ENCODE results near the gene CACNA1F. TPM values are rescaled to one million over a fixed set of nuclear protein-coding genes. Genes with fewer than 3 reads are reported as not detected.

CACNA1F gene
- total and polyA plus RNA-seq, 9 of the 15 experiments (the other 6 are each of a cell fraction or from before 2014, with no cell fraction given), result under 0.01 to 0.41 (median 0.03) TPM; not detected in 3

DNA sequence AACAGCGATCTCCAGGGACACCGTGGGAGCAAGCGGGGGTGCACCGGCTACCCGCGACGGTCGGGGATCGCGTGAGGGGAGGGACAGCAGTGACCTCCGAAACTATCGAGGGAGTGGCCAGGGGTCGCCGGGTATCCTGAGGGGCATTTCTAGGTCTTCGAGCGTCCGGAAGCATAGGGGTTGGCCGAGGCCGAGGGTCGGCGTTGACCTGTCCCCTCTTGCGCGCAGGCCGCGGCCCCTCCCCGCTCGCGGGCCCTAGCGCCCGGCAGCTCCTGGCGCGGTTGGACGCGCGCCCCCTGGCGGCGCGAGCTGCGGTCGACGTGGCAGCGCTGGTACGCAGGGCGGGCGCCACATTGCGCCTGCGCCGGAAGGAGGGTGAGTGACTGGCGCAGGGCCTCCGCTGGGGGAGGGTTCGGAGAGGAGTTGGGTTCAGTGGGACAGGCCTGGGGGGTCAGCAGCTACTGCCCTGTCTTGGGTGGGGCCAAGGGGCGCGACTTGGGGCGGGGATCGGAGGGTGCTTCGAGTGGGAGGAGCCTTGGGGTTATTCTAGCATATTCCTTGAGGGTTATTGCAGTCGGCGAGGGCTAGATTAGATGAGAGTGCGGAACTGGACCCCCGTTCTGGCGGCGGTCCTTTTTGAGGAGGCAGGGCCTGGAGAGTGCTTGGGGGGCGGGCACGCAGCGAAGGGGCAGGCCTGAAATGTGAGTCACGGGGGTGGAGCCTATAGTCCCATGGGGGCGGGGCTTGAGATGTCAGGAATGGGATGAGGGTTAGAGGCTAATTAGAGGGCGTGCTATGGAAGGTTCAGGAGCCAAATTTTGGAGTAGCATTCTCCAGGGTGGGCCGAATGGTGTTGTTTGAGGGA is 69.4 kb downstream of the CACNA1F start (continued):
- TF ChIP-seq, protein P1, sequence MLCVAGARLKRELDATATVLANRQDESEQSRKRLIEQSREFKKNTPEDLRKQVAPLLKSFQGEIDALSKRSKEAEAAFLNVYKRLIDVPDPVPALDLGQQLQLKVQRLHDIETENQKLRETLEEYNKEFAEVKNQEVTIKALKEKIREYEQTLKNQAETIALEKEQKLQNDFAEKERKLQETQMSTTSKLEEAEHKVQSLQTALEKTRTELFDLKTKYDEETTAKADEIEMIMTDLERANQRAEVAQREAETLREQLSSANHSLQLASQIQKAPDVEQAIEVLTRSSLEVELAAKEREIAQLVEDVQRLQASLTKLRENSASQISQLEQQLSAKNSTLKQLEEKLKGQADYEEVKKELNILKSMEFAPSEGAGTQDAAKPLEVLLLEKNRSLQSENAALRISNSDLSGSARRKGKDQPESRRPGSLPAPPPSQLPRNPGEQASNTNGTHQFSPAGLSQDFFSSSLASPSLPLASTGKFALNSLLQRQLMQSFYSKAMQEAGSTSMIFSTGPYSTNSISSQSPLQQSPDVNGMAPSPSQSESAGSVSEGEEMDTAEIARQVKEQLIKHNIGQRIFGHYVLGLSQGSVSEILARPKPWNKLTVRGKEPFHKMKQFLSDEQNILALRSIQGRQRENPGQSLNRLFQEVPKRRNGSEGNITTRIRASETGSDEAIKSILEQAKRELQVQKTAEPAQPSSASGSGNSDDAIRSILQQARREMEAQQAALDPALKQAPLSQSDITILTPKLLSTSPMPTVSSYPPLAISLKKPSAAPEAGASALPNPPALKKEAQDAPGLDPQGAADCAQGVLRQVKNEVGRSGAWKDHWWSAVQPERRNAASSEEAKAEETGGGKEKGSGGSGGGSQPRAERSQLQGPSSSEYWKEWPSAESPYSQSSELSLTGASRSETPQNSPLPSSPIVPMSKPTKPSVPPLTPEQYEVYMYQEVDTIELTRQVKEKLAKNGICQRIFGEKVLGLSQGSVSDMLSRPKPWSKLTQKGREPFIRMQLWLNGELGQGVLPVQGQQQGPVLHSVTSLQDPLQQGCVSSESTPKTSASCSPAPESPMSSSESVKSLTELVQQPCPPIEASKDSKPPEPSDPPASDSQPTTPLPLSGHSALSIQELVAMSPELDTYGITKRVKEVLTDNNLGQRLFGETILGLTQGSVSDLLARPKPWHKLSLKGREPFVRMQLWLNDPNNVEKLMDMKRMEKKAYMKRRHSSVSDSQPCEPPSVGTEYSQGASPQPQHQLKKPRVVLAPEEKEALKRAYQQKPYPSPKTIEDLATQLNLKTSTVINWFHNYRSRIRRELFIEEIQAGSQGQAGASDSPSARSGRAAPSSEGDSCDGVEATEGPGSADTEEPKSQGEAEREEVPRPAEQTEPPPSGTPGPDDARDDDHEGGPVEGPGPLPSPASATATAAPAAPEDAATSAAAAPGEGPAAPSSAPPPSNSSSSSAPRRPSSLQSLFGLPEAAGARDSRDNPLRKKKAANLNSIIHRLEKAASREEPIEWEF (CRISPR knock-in tag; IDR thresholded peaks at IDR 0.05), result no peak
- TF ChIP-seq ATF7 (IDR thresholded peaks at IDR 0.05), result peak; percentile 95
- no peak for TF ChIP-seq ETS2 (tag; IDR thresholded peaks at IDR 0.05; ENCODE audit: borderline replicate concordance, poor library complexity, severe bottlenecking)
- TF ChIP-seq HDAC8 (tag; IDR thresholded peaks at IDR 0.05), result no peak
- TF ChIP-seq ZNF316 (IDR thresholded peaks at IDR 0.05), result no peak
- no peak for TF ChIP-seq MTF1 (CRISPR knock-in tag; IDR thresholded peaks at IDR 0.05; ENCODE audit: borderline replicate concordance)
- no peak for TF ChIP-seq KAT2B (IDR thresholded peaks at IDR 0.05; ENCODE audit: low read depth, low read length)
- TF ChIP-seq, protein P2, sequence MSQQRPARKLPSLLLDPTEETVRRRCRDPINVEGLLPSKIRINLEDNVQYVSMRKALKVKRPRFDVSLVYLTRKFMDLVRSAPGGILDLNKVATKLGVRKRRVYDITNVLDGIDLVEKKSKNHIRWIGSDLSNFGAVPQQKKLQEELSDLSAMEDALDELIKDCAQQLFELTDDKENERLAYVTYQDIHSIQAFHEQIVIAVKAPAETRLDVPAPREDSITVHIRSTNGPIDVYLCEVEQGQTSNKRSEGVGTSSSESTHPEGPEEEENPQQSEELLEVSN (IDR thresholded peaks at IDR 0.05; ENCODE audit: borderline replicate concordance in 1 of 2, extremely low read depth in 1 of 2, insufficient read depth in 1 of 2, insufficient read length in 1 of 2, low read depth in 1 of 2, low read length in 1 of 2, poor library complexity in 1 of 2, severe bottlenecking in 1 of 2), result peak in 1 of 2 experiments; percentile 38
- no peak for TF ChIP-seq FOXA1 (IDR thresholded peaks at IDR 0.05; ENCODE audit: borderline replicate concordance)
- TF ChIP-seq CXXC5 (CRISPR knock-in tag; IDR thresholded peaks at IDR 0.05), result peak; percentile 69
- no peak for TF ChIP-seq DIDO1 (tag; IDR thresholded peaks at IDR 0.05; ENCODE audit: low read depth)
- no peak for TF ChIP-seq ZNF764 (CRISPR knock-in tag; IDR thresholded peaks at IDR 0.05; ENCODE audit: low read depth)
- no peak for TF ChIP-seq FOXA3 (CRISPR knock-in tag; conservative IDR thresholded peaks at IDR 0.05 in 1 of 2, IDR thresholded peaks at IDR 0.05 in 1 of 2)
- TF ChIP-seq ZFX (CRISPR knock-in tag; IDR thresholded peaks at IDR 0.05), result peak; percentile 66; the same call in 1 of the 2 replicates
- TF ChIP-seq, protein P3, sequence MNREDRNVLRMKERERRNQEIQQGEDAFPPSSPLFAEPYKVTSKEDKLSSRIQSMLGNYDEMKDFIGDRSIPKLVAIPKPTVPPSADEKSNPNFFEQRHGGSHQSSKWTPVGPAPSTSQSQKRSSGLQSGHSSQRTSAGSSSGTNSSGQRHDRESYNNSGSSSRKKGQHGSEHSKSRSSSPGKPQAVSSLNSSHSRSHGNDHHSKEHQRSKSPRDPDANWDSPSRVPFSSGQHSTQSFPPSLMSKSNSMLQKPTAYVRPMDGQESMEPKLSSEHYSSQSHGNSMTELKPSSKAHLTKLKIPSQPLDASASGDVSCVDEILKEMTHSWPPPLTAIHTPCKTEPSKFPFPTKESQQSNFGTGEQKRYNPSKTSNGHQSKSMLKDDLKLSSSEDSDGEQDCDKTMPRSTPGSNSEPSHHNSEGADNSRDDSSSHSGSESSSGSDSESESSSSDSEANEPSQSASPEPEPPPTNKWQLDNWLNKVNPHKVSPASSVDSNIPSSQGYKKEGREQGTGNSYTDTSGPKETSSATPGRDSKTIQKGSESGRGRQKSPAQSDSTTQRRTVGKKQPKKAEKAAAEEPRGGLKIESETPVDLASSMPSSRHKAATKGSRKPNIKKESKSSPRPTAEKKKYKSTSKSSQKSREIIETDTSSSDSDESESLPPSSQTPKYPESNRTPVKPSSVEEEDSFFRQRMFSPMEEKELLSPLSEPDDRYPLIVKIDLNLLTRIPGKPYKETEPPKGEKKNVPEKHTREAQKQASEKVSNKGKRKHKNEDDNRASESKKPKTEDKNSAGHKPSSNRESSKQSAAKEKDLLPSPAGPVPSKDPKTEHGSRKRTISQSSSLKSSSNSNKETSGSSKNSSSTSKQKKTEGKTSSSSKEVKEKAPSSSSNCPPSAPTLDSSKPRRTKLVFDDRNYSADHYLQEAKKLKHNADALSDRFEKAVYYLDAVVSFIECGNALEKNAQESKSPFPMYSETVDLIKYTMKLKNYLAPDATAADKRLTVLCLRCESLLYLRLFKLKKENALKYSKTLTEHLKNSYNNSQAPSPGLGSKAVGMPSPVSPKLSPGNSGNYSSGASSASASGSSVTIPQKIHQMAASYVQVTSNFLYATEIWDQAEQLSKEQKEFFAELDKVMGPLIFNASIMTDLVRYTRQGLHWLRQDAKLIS (CRISPR knock-in tag; IDR thresholded peaks at IDR 0.05), result no peak
